GM21529 (cell line): Measurements from ENCODE around the gene PRKCA.

Source experiments
- ATAC-seq: cut with Tn5 transposase; IDR thresholded peaks from one replicate; pipeline ENCODE4 v1.9.1; 2021; ENCODE audit not compliant: unreplicated experiment

The PRKCA gene

DNA sequence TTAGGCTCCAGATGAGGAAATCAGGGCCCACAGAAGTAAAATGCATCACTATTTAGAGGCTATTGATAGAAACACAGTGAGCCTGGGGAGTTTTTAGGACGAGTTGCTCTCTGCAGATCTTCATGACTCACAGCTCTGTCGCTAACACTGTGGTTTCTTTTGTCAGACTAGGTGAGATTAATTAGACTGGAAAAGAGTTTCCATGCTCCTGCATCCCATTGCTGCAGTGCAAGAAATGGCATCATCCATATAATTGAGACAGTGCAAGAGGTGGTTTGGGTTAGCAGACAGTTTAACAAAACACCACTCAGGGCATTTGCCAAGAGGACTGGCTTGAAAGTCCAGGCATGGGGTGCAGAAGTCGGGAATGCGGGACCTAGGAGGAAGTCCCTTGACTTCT is 333.7 kb downstream of the PRKCA start:
- no peak for ATAC-seq

DNA sequence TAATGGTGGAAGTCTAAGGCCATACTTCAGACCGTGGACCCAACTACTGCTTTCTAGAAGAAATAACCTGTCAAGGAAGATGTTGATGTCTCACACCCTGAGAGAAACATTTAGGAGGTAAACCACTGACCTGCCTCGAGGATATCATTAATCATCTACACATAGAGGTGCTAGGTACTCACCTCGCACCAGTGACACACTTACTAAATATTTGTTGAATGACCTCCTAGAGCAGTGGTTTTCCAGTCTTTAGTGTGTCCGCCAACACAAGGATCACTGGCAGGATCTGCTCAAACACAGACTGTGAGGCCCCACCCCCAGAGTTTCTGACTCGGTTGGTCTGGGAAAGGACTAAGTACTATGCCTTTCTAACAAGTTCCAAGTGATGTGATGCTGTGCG is 335.1 kb downstream of the PRKCA start:
- ATAC-seq = no peak

DNA sequence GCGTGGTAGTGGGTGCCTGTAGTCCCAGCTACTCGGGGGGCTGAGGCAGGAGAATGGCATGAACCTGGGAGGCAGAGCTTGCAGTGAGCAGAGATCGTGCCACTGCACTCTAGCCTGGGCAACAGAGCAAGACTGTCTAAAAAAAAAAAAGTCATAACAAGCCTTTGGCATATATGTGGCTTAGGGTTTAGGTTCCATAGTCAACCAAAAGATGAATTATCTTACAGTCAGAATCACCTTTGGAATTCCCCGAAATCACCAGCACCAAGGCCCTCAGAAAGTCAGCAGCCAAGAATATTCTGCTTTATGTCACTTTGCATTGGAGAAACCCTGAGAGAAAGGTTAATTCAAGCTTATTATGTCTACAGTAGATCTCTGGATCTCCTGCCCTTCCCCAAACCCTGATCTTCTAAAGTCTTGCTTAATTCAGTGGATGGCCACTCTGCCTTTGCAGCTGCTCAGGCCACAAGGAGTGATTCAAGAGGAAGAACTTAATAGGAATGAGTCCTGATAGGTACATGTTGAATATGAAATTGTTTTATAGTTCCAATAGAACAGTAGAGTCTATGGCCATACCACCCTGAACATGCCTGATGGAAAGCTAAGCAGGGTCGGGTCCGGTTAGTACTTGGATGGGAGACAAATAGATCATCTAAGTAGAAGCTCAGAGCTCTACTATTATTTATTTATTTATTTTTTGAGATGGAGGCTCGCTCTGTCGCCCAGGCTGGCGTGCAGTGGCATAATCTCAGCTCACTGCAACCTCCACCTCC is 336.5 kb downstream of the PRKCA start:
- no peak for ATAC-seq

DNA sequence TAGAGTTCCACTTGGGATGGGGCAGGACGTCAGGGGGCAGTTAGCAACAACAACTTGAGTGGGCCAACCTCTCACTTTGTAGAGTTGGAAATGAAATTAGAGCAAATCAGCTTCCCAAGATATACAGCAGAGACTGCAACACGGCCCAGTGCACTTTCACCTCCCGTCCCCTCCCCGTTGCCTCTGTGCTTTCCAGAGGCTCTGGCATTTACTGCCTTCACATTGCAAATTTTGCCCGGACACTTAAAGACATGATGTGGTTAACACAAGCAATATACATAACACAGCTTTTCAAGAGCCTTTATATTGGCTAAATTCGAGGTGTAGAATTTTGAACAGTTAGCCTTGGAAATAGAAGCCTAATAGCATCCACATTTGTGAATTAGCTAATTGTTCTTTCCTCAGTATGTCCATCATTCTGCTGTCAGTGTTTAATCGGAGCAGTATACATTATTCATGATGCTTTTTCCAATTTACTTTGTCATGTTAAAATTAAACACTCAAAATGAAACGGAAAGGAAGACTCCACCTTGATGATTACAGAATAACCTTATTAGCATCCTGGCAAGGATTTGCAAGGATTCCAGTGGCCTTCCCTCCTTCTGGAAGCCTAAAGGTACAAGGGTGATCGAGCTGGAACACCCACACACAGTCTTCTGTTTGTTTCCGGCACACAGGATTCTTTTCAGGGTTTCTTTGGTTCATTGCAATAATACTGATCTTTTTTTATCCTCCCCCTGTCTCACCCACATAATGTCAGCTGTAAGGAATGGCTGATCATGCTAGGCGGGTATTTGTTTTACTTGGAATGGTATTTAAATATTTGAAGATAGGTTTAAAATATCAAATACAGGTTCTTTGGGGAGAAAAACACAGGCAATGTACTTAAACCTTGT is 341.6 kb downstream of the PRKCA start:
- ATAC-seq = no peak

DNA sequence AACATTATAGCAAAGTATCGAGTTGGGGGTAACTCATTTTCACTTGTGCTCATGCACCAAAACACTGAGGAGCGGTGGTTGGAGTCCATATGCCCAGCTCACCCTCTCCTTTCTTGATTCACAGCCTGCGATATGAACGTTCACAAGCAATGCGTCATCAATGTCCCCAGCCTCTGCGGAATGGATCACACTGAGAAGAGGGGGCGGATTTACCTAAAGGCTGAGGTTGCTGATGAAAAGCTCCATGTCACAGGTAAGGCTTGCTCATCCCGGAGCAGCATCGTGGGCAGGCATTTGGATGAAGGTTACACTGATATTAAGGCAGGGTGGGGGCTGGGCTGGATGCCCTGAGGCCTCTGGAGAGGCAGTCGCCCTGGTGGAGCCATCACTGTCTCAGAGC is 342.8 kb downstream of the PRKCA start:
- no peak for ATAC-seq

DNA sequence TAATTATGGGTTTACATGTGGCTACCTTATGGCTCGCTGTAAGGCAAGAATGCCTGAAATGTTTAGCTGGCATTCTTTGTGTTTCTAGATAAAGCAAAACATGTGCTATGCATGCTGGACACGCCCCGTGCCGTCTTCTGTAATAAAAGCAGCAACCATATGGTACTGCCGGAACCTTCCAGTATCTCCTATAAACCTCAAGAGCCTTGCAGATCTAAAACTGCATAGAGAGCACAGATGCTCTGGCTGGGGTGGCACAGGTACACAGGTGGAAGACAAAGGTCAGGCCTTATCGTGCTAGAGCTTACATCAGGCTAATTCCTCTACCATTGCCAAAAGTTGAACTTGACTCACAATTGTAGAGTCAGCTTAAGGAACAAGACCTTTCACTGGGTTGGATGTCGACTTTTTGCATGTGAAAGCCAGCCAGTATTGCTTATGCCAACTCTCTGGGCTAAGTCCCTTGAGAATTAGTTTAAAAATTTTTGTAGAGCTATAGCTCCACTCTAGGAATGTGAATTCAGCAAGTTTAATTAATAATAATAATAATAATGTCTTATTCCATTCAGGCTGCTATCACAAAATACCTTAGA is 345.1 kb downstream of the PRKCA start:
- no peak for ATAC-seq

DNA sequence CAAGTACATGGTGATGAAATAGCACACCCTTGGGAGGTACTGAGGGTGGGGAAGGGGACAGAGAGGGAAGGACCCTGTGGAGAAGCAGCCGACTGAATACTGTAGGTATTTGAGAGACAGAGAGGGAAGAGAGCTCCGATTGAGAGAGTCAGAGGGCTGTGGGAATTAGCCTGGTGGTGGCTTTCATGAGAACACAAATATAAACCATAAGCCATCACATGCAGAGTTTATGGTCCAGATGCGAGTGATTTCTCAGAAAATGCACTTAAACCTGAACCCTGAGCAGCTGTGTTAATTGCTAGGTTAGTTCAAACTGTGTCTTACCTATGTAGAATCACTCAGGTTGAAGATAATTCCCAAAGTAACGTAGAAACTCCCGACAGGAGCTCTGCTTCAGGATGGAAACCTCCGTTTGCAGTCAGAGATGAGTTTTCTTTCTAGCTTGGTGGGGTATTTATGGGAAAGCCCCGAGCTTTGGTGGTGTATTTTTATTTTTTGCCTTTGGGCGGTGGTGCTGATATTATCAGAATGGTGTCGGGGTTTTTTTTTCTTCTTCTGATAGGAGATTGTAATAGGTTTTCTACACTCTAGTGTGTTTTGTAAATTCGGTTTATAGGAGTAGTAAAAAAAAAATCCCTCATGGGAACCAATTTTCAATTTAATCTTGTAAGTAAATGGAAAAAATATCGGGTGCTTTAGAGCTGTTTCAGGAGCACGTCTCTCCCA is 347.6 kb downstream of the PRKCA start:
- ATAC-seq = no peak

DNA sequence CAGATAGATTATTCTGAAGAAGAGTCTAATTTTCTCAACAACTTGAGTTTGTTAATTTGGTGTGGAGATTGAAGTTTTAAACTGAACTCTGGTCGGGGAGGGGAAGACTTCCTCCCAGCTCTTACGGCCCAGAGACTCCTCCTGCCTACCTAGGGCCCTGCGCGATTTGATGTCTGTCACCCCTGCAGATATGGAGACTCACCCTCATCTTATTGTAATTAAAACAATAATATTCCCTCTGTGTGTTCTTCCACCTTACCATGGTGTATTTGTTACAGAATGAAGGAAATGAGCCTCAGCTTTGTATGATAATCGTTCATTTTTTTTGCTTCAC is 348.1 kb downstream of the PRKCA start:
- ATAC-seq = no peak

DNA sequence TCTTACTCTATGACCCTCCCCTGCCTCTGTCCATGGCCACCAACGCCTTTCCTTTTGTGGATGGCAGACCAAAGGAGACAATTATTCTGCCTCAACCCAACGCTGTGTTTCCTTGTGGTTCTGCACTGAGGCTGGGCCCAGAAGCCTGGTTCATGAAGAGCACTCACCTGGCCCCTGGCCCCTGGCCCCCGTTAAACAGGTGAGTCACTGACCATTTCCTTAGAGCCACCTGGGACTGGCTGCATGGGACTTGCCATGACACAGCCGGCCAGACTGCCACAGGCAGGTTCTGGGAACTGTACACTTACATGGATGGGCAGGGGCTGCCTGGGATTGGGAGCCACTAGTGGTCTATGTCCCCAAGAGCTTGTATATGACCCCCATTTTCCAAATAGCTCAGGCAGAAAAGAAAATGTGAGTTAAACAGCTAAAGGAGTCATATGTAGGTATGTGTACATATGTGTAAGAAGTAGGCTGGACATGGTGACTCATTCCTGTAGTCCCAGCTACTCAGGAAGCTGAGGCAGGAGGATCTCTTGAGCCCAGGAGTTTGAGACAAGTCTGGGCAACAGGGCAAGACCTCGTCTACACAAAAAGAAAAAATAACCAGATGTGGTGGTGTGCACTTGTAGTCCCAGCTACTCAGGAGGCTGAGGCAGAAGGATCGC is 350.6 kb downstream of the PRKCA start:
- no peak for ATAC-seq

DNA sequence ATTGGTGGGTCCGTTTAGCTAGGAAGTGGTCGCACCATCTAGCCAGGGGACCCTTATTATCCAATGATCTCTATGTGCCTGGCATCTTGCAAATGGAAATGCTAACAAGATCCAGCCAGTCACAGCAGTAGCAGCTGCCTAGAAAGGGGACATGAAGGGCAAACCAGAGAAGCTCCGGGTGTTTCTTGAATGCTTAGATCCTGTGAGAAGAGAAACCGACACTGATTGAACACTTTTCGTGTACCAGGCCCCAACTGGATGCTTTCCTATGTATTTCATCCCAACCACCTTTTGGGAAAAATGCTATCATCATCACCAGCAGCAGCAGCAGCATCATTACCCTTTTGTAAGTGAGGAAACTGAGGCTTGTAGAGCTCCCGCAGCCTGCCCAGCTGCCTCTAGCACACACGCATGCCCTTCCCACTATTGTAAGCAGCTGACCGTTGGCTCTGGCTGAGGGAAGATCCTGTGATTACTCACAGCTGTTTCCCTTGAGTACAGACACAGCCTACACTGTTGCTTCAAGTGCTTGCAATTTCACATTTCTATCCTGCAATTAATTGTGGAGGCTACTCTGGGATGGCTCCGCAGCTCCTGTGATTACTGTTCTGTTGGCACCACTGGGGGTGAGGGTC is 351.8 kb downstream of the PRKCA start:
- no peak for ATAC-seq

DNA sequence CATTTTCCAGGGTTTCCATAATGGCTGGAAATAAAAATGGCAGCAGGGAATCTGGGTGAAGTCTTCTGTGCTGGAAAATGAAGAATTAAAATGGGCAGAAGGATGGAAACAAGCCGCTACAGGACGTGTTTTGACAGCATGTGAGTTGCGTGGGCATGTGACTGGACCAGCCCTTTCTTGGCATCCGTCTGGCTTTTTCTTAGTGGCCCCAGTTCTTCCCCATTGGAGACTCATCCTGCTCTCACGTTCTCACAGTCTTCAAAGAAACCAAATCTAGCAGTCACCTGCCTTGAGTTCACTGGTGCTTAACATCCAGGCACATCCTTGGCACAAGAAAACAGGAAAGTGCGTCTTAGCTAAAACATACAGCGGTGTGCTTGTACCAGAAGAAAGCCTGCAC is 352.4 kb downstream of the PRKCA start:
- ATAC-seq = no peak

DNA sequence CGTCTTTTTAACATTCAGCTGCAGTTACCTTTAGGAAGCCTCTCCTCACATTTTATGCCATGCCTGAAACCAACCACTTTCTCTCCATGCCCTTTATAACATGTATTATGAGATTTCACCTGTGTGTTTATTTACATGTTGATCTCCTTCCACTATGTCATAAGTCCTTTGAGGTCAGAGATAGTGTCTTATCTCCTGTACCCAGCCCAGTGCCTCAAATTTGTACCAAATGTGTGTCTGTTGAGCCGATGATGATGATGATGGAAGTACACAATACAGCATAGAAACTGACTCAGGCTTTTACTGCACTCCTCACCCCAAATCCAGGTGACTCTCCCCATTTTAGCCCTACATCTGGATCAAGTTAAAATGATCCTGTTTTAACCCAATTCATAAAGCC is 353.0 kb downstream of the PRKCA start:
- ATAC-seq = no peak

DNA sequence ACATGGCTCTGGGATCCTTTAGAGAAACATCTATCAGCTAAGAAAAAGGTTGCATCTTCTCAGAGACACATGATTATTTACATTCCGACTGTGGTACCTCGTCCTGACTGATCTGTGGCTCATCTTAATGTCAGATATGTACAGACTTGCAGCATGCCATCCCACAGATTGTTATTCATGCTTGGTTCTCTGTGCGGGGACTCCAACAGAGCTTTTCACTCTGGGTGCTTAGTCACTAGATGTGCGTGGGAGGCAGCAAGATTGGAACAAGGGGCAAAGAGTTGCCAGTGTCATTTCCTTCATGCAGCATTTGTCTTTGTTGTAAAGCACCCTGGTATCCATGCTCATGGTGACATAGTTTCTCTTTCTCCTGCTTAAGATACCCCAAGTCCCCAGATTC is 353.4 kb downstream of the PRKCA start:
- no peak for ATAC-seq

DNA sequence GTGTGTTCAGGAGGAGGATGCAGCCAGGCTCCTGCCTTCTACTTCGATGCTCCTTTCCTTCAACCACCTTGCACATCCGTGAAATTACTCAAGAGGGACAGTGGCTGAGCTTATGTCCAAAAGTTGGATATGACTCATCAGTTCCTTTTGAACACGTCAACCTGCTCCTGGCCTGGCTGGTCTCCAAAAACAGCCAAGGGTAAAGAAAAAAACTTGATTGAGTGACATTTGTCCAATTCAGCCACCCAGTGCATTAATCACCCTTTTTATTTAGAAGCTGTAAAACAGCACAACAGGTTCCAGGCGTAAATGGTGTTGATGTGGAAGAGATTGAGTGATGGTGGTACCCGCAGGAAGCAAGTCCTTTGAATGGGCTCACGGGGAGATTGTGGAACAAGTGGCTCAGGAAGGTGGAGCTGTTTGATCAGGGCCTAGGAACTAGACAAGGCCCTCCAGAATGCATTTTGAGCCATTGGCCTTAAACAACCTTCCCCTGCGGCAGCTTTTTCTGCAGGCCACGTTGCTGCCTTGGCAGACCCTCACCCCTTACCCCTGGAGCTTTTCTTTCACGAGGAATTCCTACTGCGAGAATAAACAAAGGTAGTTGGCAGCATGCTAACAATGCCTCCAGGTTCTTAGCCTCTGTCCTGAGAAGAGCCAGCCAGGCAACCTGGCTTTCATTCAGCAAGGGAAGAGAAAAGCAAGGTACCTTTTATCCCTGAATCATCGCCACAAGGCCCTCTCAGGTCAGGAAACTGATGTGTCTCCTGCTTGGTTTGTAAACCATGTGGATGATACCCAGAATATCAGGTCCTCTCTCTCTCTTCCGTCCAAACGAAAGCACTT is 359.2 kb downstream of the PRKCA start:
- no peak for ATAC-seq

DNA sequence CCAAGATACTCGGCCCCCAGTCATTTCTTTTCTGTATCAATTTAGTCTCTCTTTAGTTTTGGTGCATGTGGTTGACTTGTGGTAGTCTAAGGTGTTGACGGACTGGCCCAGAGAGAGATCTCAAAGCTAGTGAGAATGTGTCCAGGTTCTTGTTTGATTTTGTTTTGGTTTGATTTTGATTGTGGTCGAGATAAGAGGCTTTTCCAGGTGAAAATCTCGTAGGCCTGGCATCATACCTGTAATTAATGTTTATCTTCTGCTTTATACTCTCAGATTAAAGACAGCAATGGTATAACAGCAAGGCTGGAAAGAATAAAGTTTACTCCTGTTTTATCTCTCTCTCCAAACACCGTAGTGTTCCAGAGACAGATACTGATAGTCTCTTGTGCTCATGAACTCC is 360.1 kb downstream of the PRKCA start:
- ATAC-seq = no peak

DNA sequence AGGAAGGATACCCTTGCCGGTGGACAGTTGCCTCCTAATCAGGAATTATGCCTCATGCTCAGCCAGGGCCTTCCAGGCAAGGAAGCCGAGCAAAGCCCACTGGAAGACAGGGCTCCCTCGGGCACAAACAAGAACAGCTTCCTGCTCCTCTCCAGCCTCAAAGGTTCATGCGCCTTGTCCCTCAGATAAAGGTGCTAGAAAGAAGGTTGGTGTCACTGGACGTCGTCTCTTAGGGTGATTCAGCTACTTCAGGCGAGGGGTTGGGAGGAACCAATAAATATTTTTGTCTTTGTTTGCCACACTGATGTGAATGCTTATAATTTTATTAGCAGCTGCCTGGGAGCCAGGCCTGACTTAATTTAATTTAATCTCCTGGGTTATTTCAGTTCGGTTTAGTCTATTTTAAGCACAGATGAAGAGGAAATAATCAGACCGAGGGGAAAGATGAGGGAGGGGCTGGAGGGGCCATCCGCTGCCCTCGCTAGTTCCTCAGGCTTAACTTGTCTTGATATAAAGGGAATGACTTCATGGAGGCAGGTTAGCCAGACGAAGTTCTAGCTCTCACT is 360.7 kb downstream of the PRKCA start:
- ATAC-seq = no peak

DNA sequence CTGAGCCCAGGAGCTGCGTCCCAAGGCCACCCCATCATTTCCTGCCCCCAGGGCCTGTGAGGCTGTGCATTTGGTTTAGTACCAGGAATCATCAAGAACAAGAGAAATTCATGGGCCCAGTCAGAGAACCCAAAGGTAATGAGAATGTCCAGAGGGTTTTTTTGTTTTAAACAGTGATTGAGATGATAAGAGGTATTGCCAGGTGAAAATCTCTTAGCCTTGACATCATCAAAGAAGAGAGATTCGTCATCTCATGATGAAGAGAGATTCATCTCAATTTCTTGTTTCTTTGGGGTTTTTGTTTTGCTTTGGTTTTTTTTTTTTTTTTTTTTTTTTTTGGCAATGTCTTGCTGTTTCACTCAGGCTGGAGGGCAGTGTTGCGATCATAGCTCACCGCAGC is 361.9 kb downstream of the PRKCA start:
- ATAC-seq = no peak

DNA sequence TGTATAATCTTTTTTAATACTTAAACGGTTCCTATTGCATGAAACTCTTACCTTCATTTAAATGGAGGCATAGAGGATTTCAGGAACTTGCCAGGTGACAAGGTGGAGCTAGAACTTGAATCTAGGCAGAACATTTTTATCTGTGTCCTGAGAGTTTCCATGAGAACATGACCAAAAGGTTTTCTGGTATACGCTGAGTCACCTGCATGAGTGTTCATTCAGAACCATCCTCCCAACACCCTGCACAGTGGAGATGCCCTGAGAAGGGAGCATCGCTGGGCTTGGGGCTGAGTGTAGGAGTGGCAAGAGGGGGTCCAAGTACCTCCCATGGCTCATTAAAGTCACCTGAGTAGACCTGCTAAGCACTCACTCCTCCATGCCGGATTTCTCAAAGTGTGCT is 362.8 kb downstream of the PRKCA start:
- no peak for ATAC-seq

DNA sequence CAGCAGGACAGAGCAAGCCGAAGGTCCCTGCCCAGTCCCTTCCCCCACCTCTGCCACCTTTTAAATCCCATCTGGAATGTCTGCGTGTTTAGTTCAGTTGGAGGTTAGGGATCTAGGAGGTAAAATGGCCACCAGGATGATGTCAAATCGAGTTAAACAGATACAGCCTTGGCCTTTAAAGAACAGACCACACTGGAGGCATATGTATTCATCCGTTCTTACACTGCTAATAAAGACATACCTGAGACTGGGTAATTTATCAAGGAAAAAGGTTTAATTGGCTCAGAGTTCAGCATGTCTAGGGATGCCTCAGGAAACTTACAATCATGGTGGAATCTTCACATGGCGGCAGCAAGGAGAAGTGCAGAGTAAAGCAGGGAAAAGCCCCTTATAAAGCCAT is 364.7 kb downstream of the PRKCA start:
- no peak for ATAC-seq
